ENCODE data around the gene GPI.

GRCh38 chr19:34381399-34382251, 16.6 kb downstream of the GPI start:
- TF ChIP-seq CTCF (IDR thresholded peaks at IDR 0.05; ENCODE audit: low read depth, low read length) (no peak), EZH2phosphoT487 (IDR thresholded peaks at IDR 0.05; ENCODE audit: low read depth) (no peak)

Data from OCI-LY3 (cell line).